GM21381 (cell line): Measurements from ENCODE around the gene TRIP10.
"Not testable (repeated sequence)": the region's sequence is repeated elsewhere in the genome, so short reads cannot be mapped to it uniquely, and the experiment has no call there.

Experiments
- ATAC-seq: cut with Tn5 transposase; IDR thresholded peaks from one replicate; pipeline ENCODE4 v1.9.1; 2021; ENCODE audit warnings: mild to moderate bottlenecking, moderate library complexity; ENCODE audit not compliant: unreplicated experiment

TRIP10 gene, protein sequence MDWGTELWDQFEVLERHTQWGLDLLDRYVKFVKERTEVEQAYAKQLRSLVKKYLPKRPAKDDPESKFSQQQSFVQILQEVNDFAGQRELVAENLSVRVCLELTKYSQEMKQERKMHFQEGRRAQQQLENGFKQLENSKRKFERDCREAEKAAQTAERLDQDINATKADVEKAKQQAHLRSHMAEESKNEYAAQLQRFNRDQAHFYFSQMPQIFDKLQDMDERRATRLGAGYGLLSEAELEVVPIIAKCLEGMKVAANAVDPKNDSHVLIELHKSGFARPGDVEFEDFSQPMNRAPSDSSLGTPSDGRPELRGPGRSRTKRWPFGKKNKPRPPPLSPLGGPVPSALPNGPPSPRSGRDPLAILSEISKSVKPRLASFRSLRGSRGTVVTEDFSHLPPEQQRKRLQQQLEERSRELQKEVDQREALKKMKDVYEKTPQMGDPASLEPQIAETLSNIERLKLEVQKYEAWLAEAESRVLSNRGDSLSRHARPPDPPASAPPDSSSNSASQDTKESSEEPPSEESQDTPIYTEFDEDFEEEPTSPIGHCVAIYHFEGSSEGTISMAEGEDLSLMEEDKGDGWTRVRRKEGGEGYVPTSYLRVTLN

DNA sequence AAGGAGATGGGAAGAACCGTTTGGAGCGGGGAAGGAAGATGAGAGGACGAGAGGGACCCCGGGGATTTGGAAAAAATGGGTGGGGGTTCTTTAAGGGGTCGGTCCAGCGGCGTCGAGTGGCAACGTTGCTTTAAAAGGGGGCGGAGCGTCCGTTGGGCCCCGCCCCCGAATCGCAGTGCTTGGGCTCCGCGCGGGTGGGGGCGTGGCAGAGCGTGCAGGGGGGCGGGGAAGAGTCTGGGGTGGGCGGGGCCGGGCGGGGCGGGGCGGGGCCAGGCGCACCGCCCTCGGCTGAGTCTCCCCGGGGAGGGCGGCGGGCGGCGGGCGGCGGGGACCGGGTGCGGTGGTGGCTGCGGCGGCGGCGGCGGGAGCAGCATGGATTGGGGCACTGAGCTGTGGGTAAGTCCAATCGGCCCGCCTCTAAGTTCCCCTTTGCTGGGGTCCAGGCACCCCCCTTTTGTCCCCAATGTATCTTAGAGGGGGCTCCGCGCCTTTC, at the start of gene TRIP10:
Gene TRIP10 (plus strand): TSS at position 291 of the 493 bp plus-strand sequence. CDS start 82 bp downstream, at position 373.
- no peak for ATAC-seq

DNA sequence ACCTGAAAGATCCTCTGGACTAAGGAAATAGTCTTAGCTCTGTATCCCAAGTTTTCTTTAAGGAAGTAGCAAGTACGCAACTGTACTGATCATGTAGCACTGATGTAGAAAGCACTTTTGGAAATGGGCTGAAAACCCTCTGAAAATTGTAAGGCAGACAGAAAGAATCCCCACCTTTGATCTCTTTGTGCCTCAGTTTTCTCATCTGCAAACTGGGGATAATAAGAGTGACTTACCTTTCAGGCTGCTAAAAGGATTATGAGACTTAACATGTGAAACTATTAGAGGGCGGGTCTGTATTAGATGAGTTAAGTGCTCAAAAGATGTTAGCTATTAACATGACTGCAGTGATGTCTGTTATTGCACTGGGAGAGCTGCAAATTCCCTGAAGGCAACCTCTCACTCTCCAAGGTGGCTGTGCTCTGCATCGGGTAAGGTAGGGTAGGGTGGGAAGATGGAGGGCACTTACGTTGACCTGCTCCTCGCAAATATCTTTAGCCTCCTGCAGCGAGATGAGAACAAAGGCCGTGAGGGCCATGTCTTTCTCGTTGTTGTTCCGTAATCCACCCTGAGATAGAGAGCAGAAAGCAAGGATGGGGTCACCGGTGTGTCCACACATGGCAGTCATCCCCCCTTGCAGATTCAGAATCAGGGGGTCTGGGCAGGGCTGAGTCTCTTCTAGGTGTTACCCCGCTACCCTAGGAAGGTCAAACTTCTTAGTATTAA, 49.2 kb upstream of the TRIP10 start:
- no peak for ATAC-seq

DNA sequence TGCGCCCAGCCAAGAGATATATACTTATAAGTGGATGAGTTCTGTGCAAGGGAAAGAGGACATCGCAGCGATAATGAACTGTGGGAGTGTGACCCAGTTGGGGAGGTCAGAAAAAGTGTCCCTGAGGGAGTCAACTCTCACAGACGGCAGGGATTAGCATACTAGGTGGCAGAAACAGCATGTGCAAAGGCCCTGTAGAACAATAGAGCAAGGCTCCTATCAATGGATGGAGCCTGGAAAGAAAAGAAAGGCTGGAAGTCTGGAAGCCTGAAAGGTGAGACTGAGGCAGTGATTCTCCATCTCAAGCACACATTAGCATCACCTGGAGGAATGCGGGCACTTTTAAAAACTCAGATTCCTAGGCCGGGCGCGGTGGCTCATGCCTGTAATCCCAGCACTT, 48.1 kb upstream of the TRIP10 start:
- ATAC-seq = no peak

DNA sequence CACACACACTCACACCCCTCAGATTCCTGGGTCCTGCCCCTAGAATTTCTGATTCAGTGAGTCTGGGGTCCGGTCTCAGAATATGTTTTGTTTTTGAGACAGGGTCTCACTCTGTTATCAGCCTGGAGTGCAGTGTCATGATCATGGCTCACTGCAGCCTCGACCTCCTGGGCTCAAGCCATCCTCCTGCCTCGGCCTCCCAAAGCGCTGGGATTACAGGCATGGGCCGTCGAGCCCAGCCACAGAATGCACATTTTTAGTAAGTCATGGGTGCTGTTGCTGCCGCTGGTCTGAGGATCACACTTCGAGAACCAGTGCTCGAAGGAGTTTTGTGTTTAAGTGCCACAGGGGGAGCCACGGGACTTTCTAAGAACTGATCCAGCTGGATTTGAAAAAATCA, 47.5 kb upstream of the TRIP10 start:
- ATAC-seq = no peak

DNA sequence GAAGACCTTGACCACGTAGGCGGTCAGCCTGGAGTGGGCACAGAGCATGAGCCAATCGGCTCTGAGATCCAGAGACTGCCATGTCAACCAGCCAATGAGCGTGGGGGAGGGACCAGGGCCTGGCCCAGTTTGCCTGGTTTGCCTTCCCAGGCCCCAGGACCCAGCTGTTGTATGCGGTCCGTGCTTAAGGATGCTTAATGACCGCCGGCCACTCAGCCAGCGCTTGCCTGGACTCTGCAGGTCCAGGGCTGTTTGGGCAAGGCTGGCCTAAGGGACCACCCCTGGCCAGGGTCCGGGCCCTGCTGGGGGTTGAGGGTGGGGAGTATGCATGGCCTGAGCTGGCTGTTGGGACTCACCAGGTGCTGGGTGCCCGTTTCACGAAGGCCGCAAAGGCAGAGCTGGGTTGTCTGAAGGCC, 46.4 kb upstream of the TRIP10 start:
- no peak for ATAC-seq

DNA sequence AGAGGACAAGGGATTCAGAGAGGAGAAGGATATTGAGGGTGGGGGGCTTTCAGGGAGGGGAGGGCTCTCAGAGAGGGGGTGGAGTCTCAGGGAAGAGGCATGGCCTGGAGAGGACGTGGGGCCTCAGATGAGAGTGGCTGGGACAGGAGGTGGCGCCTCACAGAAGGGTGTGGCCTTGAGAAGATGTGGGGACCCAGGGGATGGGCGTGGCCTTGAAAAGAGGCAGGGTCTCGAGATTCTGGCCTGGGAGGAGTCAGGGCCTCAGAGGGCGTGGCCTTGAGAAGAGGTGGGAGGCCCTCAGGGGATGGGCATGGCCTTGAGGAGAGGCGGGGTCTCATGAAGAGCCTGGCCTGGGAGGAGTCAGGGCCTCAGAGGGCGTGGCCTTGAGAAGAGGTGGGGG, 45.8 kb upstream of the TRIP10 start:
- ATAC-seq = no peak

DNA sequence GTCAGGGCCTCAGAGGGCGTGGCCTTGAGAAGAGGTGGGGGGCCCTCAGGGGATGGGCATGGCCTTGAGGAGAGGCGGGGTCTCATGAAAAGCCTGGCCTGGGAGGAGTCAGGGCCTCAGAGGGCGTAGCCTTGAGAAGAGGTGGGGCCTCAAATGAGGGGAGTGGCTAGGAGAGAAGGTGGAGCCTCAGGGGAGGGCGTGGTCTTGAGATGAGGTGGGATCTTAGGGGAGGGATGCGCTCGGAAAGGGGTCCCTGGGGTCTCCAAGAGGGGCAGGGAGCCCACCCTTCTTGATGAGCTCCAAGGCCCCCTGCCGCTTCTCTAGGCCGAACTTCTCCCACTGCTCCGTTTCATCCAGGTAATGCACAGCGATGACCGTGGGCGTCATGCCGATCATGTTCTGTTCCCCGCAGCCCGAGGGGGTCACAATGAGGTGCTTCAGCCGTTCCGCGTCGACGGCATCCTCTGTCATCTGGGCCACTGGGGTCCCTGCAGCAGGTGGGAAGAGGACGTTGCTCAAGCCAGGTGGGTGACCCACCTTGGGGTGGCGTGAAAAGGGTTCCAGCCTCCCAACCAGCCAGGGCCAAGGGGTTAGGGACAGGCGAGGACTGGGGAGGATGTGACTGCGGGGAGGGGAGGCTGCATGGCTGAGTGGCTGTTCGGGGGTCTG, 45.2 kb upstream of the TRIP10 start:
- no peak for ATAC-seq

DNA sequence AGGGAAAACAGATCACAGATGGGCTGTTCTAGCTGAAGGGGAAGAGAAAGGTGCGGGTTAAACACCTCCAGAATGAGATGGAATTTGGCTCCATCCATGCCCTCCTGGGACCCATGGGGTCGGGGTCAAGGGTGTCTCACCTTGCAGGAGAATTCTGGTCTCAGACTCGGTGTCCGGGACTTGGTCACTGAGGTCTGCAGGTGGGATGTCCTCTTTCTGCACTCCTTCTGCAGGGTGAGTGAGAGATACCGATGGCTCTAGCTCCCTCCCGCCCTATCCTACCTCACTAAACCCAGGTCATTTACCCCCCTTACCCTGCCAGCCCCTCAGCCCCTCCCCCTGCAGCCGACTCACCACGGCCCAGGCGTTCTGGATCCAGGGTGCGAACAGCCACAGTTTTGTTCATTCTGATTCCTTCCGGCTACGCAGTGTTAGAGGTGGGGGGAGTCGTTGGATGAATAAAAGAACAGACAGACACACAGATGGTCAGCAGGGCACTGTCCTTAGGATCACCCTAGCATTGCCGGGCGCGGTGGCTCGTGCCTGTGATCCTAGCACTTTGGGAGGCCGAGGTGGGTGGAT, 43.1 kb upstream of the TRIP10 start:
- no peak for ATAC-seq

DNA sequence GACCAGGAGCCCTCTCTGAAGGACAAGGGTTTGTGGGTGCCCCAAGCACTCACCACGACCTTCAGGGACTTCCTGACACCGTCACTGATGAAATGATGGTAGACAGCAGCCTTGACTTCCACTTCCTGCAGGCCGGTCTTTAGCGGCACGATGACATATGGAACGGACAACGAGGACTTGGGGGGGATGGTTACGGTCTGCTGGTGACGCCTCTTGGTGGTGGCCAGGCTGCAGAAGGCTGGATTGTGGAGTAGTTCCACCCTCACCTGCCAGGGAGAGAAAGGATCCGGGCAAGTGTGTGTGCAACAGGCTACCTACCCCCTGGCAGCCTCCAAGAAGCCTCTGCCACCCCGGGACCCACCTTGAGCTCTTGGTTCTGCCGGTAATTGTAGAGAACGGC, 42.2 kb upstream of the TRIP10 start:
- no peak for ATAC-seq

DNA sequence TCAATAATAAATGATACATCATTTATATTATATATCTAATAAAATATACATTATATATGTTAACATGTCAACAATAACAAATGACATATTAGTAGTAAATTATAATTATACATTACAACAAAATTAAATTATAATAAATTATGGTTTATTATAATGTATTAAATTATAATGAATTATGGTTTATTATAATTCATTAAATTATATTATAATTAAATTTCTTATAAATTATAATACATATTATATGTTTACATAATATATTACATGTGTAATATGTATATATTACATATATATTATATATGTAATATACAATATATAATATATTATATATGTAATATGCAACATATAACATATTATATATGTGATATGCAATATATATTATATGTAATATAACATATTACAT, 39.5 kb upstream of the TRIP10 start:
- no peak for ATAC-seq

DNA sequence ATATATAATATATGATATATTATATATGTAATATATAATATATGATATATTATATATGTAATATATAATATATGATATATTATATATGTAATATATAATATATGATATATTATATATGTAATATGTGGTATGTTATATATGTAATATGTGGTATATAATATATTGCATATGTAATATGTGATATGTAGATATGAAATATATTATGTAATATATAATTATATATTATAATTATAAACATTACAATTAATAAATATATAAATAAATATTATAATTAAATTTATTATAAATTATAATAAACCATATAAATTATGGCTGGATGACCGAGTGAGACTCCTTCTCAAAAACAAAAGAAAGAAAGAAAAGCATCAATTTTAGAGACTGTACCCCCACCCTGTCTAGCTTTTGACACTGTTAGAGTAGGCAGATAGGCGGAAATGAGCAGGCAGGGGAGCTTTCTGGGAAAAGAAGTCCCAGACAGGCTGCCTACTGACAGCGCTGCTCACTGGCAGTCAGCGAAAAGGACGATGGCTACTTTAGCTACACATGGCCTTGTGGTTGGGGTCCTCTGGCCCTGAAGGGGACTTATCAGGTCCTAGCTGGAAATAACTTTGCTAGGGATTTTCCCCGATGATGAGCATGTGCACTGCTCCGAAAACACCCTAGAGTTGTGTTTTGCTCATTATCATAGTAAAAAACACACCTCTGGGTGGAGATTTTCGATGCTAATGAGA, 38.7 kb upstream of the TRIP10 start:
- ATAC-seq = no peak

DNA sequence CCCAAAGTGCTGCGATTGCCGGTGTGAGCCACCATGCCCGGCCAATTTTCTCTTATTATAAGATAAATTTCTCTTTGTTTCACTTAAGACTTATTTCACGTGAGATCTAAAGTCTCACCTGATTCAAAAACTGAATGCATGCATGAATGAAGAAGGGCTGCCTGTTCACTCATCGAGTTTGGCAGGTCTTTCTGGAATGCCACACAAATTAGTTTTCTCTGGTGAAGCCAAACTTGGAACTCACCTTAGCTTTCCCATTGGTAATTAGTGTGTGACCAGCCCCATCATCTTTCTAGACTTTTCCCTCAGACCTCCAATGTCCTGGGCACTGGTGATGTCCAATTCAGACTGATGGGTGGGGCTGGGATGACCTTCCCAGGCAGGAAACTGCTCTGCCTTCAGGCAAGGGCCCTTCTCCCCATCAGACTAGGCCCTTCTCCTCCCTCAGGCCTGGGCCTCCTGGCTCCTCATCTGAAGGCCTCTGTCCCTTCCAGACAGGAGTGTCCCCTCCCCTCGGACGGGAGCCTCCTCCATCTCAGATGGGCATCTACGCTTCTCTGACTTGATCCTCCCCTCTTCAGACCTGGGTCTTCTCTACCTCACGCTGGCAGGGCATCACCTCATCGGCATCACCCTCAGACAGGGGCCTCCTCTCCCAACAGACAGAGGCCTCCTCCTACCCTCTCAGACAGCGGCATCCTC, 33.4 kb upstream of the TRIP10 start:
- ATAC-seq = no peak

DNA sequence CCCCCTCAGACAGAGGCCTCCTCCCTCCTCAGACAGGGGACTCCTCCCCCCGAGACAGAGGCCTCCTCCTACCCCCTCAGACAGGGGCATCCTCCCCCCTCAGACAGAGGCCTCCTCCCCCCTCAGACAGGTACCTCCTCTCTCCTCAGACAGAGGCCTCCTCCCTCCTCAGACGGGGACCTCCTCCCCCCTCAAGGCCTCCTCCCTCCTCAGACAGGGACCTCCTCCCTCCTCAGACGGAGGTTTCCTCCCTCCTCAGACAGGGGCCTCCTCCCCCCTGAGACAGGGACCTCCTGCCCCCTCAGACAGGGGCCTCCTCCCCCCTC, 32.9 kb upstream of the TRIP10 start:
- no peak for ATAC-seq

DNA sequence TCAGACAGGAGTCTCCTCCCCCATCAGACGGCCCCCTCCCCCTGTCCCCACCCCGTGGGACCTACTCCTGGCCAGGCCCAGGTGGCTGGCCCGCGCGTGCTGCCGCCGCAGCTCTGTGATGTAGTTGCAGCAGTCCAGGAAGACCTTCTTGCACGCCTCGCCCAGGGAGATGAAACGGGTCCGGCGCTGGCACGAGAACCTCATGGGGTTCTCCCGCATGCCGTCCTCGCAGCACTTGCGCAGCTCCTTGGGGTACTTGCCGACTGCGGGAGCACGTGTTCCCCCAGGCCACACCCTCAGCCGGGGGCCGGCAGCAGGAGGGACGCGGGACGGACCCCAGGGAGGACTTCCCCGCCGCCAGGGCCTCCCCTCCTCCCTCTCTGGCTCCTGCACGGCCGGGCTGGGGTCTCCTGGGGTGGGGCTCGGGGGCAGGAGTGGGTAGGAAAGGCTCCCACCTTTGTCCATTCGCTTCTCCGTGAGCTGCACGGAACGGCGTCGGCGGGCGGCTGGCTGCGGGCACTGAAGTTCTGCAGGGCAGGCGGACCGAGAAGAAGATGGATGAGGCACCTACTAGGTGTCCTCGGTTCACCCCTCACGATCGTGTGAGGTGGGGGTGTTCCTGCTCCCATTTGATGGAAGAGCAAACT, 32.3 kb upstream of the TRIP10 start:
- no peak for ATAC-seq

DNA sequence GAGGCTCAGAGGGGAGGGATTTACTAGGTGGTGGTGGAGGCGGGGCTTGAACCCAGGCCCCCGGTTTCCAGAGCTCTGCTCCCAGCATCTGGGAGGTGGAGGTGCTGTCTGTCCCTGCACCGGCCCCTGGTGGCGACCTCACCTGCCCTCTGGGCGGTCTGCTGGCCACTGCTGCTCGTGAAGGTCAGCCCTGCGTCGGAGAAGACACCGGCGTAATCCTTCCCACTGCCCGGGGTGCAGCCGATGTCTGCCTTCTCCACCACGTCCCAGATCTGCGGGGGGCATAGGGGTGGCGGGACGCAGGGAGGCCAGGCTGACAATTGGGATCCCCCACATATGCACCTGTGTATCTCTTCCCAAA, 31.8 kb upstream of the TRIP10 start:
- ATAC-seq = no peak

DNA sequence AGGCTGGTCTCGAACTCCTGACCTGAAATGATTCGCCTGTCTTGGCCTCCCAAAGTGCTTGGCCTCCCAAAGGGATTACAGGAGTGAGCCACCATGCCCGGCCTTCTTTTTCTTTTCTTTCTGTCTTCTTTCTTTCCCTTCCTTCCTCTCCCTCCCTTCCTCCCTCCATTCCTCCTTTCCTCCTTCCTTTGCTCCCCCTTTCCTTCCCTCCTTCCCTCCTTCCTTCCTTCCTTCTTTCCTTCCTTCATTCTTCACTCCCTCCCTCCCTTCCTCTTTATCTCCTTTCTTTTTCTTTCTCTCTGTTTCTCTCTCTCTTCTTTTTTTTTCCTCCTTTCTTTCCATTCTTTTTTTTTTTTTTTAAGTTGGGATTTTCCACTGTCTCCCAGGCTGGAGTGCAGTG, 31.1 kb upstream of the TRIP10 start:
- ATAC-seq = no peak

DNA sequence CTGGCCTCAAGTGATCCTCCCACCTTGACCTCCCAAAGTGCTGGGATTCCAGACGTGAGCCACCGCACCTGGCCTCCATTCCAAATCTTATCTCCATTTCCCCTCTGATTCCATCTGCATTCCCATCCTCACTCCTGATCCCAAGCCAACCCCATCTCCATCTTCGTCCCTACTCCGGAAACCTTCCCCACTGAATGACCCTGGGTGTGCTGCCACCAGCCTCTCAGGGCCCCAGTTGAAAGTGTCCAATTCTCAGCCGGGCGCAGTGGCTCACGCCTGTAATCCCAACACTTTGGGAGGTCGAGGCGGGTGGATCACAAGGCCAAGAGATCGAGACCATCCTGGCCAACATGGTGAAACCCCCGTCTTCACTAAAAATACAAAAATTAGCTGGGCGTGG, 30.6 kb upstream of the TRIP10 start:
- not testable (repeated sequence) for ATAC-seq

DNA sequence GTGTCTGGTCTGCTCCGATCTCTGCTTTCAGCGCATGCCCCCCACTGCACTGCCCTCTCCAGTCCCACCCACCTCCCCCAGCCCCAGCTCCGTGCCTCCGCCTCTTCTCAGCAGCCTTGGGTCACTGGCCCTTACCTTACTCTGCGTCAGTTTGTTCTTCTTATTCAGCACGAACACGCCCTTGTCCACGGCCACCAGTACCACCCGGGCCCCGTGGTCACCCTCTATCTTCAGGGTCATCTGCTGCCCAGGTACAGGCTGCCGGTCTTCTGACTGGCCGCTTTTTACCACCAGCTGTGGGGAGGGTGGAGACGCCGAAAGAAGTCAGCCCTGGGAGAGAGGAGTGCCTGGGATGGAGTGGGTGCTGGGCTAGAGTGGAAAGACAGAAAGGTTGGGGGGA, 29.9 kb upstream of the TRIP10 start:
- ATAC-seq = no peak
